ENCODE measurements around the gene PIGU.

Gene PIGU

DNA sequence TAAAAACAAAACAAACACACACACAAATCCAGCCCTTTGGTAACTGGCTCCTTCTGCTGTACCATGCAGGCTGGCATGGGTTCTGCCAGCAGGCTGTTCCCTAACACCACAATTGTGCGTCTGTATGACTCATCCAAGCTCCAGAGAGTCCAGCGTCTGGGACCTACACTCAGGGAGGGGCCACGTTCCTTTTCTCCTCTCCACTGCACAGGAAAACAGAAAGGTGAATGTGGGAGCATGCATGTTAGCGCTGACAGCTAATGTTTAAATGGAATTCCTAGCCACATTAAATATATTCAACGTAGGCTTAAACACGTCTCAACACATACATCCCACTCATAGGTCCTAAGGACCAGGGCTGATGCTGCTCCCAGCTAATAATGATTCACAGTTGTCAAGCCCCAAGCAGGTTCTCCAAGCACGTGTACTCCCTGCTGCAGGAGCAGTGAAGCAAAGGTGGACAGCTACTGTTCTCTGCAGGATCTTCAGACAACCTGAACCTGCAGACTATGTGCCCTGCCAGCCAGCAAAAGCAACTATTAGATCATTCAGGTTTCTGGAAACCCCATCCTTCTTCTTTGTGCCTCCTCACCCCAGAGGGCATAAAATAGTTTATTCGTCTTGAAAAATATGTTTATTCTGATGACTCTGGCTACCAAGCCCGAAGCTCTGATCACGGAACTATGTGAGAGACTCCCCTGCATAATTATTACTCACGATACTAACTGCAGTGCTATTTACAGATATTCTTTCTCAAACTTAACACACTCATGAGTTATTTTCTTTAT, 97.5 kb downstream of the PIGU start:
- TF ChIP-seq, protein P1, sequence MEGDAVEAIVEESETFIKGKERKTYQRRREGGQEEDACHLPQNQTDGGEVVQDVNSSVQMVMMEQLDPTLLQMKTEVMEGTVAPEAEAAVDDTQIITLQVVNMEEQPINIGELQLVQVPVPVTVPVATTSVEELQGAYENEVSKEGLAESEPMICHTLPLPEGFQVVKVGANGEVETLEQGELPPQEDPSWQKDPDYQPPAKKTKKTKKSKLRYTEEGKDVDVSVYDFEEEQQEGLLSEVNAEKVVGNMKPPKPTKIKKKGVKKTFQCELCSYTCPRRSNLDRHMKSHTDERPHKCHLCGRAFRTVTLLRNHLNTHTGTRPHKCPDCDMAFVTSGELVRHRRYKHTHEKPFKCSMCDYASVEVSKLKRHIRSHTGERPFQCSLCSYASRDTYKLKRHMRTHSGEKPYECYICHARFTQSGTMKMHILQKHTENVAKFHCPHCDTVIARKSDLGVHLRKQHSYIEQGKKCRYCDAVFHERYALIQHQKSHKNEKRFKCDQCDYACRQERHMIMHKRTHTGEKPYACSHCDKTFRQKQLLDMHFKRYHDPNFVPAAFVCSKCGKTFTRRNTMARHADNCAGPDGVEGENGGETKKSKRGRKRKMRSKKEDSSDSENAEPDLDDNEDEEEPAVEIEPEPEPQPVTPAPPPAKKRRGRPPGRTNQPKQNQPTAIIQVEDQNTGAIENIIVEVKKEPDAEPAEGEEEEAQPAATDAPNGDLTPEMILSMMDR (IDR thresholded peaks at IDR 0.05; ENCODE audit: extremely low read depth, insufficient read depth, missing control alignments) = no peak
- no peak for DNase-seq (ENCODE audit: low spot score)
- in situ Hi-C loops (cut with MboI; ENCODE audit: low pct_unique_long_range_greater_than_20kb, low sequenced_read_pairs, unreplicated experiment) = no loop called here

DNA sequence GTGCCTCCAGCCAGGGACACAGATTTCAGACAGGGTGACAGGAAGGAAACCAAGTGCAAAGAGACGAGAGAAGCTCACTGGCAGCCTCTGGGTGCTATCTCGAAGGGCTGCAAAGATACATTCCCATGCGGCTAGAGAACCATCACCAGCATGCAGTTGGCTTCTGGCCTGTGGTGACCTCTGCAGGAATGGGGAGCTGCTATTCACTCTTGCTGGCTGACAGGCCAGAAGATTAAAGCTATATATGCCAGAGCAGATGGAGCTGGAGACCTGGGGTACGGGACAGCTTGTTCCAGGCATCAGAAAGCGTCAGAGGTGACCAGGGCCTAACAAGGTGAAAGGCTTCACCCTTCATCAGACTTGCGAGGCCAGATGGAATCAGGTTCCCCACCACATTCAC, 98.4 kb downstream of the PIGU start:
- in situ Hi-C loops (cut with MboI; ENCODE audit: low pct_unique_long_range_greater_than_20kb, low sequenced_read_pairs, unreplicated experiment) = no loop called here
- DNase-seq (ENCODE audit: low spot score) = no peak
- TF ChIP-seq, protein P1 (IDR thresholded peaks at IDR 0.05; ENCODE audit: extremely low read depth, insufficient read depth, missing control alignments) = no peak

DNA sequence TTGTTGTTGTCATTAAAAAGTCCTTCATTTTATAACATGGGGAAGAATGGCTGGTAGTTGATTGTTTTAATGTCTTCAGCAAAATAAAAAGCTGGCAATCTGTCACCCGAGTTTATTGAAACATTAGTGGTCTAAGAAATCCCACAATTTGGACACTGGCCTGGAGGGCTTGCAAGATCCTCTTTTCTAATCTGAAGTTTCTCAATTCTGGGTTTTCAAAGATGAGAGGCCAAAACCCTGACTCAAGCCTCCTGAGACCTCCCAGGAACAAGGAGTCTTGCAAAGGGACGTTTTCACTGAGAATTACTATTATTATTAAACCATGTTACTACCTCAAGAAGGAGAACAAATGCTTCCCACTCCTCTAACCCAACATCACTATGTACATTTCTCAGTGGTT, 98.9 kb downstream of the PIGU start:
- TF ChIP-seq, protein P1 (IDR thresholded peaks at IDR 0.05; ENCODE audit: extremely low read depth, insufficient read depth, missing control alignments) = no peak
- no peak for DNase-seq (ENCODE audit: low spot score)
- in situ Hi-C loops (cut with MboI; ENCODE audit: low pct_unique_long_range_greater_than_20kb, low sequenced_read_pairs, unreplicated experiment) = no loop called here

DNA sequence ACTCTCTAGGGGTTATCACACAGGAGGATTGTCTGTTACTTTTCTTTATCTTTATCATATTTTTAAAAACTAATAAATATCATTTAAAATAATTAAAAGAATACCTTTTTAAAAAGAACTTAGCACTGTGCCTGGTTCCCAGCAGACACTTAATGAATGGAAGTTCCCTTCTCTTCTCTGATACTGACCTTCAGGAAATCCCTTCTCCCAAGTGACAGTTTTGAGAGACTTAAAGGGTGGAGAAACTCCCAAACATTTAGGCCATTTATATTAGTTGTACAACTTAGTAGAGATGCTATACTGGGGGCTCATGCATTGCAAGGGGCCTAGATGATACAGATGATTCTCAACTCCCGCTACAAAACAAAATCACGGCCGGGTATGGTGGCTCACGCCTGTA, 99.8 kb downstream of the PIGU start:
- TF ChIP-seq, protein P1 (IDR thresholded peaks at IDR 0.05; ENCODE audit: extremely low read depth, insufficient read depth, missing control alignments) = no peak
- in situ Hi-C loops (cut with MboI; ENCODE audit: low pct_unique_long_range_greater_than_20kb, low sequenced_read_pairs, unreplicated experiment) = no loop called here
- no peak for DNase-seq (ENCODE audit: low spot score)

DNA sequence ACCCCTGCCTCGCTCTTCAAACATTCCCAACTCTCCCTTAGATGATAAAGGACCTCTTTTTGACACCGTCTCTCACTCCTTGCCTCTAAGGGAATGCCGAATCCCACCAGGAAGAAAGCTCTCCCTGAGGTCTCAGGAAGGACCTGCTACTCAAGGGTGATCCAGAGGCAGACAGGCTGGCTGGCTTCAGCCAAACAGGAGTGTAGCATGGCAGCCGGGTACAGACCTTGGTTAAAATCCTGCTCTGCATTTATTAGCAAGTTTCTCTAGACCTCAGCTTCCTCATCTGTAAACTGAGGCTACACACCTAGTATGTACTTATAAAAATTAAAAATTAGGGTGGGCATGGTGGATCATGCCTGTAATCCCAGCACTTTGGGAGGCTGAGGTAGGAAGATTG, 101.1 kb downstream of the PIGU start:
- TF ChIP-seq, protein P1 (IDR thresholded peaks at IDR 0.05; ENCODE audit: extremely low read depth, insufficient read depth, missing control alignments) = no peak
- in situ Hi-C loops (cut with MboI; ENCODE audit: low pct_unique_long_range_greater_than_20kb, low sequenced_read_pairs, unreplicated experiment) = no loop called here
- no peak for DNase-seq (ENCODE audit: low spot score)

DNA sequence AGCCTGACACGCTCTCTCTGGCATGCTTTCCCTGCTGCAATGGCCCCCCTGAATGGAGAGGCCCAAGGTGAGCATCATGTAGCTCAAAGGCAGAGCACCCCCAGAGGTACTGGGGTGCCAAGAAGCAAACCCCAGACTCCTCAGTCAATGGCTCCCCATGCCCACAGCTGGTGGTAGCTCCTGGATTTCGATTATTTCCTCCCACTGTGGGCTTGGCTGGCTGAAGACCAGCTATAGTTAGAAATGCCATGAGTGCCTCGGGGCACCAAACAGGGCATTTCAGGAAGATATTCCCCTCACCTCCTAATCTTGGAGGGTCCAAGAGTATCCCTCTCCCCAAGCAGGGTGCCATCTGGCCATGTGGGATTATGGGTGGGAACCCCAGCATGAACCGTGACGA, 101.6 kb downstream of the PIGU start:
- TF ChIP-seq, protein P1 (IDR thresholded peaks at IDR 0.05; ENCODE audit: extremely low read depth, insufficient read depth, missing control alignments) = no peak
- no peak for DNase-seq (ENCODE audit: low spot score)
- in situ Hi-C loops (cut with MboI; ENCODE audit: low pct_unique_long_range_greater_than_20kb, low sequenced_read_pairs, unreplicated experiment) = no loop called here
